Activated CD4-positive, alpha-beta T cell treated with anti-CD3 and anti-CD28 coated beads for 24 hours (primary cell): ENCODE measurements around the gene VIM.

ENCODE experiments used
- DNase-seq, 2 donors: peaks; one replicate each; pipeline ENCODE4 v3.0.0-alpha.2; 2020; ENCODE audit warnings: low read depth in 2 of 2

VIM gene

GRCh38 chr10:17209881-17210280 lies 18.2 kb upstream of the VIM start:
- DNase-seq, result no peak

GRCh38 chr10:17210361-17210760 lies 17.7 kb upstream of the VIM start:
- DNase-seq, result no peak

GRCh38 chr10:17212802-17213221 lies 15.2 kb upstream of the VIM start:
- no peak for DNase-seq

- DNase-seq, result no peak
Measured at GRCh38 chr10:17213646-17214349, 14.2 kb upstream of the VIM start.

GRCh38 chr10:17214526-17214925 lies 13.5 kb upstream of the VIM start:
- DNase-seq, result no peak

- no peak for DNase-seq
Measured at GRCh38 chr10:17214971-17215781, 12.9 kb upstream of the VIM start.

- DNase-seq, result no peak
Measured at GRCh38 chr10:17215782-17216122, 12.3 kb upstream of the VIM start.

- no peak for DNase-seq
Measured at GRCh38 chr10:17216217-17216900, 11.7 kb upstream of the VIM start.

- no peak for DNase-seq
Measured at GRCh38 chr10:17216901-17217395, 11.1 kb upstream of the VIM start.

GRCh38 chr10:17217631-17218232 lies 10.3 kb upstream of the VIM start:
- no peak for DNase-seq

GRCh38 chr10:17219024-17219423 lies 9.0 kb upstream of the VIM start:
- DNase-seq, result no peak

GRCh38 chr10:17220652-17221100 lies 7.4 kb upstream of the VIM start:
- no peak for DNase-seq

- DNase-seq, result no peak
Measured at GRCh38 chr10:17222329-17222728, 5.7 kb upstream of the VIM start.

GRCh38 chr10:17225808-17226207 lies 2.2 kb upstream of the VIM start:
- DNase-seq, result no peak

GRCh38 chr10:17226891-17227303 lies 1.1 kb upstream of the VIM start:
- DNase-seq, result no peak

- no peak for DNase-seq
Measured at GRCh38 chr10:17227367-17228090, 512 bp upstream of the VIM start.

- peak; percentile 25 to 31 for DNase-seq
Measured at GRCh38 chr10:17229016-17229716, 1.1 kb downstream of the VIM start.

- DNase-seq, result peak in 1 of 2 donors; percentile 12
Measured at GRCh38 chr10:17229717-17229966, 1.6 kb downstream of the VIM start.

GRCh38 chr10:17229967-17230682 lies 2.1 kb downstream of the VIM start:
- DNase-seq, result peak; percentile 76 to 79

- DNase-seq, result no peak
Measured at GRCh38 chr10:17231788-17232187, 3.7 kb downstream of the VIM start.
